ENCODE results near the gene SNN.

SNN gene

DNA sequence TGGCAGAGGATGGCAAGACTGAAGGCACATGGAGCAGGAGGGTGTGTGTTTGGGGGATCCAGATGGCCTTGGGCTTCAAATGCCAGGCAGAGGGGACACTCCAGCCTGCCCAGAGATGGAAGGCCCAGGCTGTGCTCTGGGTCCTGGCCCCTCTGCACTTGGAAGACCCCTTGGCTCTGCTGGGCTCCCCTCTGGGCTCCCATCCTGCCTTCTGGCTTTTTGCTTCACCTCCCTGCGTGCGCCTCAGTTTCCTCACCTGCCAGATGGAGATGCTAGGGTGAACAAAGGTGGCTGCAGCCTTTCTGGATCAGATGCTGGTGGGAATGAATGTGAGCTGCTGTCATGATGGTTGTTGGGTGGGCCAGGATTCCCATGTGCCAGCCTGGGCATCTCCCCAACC lies 3.0 kb downstream of the SNN start:
- Histone ChIP-seq H3K4me3 (ENCODE audit: low read length) (no peak overlapping the region), H3K9ac (ENCODE audit: low read depth, low read length) (no peak overlapping the region), H3K4me2 (ENCODE audit: low read length) (no peak overlapping the region), H3K27me3 (ENCODE audit: control insufficient read depth, insufficient read depth, low read length) (no peaks in the 10 kb centered on the region), H3K4me1 (ENCODE audit: control insufficient read depth, insufficient read depth, low read length) (peaks cover 41% of the 10 kb centered on the region), H3K9me3 (replicated peaks; ENCODE audit: low read length) (no peaks in the 10 kb centered on the region), H3K36me3 (ENCODE audit: insufficient read depth, low read length) (peaks cover 3% of the 10 kb centered on the region)

DNA sequence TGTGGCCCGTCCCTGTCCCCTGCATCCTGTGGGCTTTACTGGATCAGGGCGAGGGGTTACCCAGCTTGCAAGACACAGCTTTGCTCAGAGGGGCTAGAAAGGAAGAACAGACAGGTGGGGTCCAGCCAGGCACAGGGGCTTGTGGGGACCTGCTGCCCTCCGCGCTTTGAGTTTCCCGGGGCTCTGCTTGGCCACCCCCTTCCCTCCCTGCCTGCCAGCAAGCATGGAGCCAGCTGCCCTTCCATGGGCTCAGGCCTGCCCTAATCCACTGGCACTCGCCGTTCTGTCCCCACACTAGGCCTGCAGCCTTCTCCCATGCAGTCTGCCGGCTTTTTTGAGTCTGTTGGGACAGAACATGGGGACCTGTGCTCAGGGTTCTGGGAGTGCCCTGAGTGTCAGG lies 3.4 kb downstream of the SNN start:
- no peaks in the 10 kb centered on the region for H3K27me3 ChIP-seq (ENCODE audit: control insufficient read depth, insufficient read depth, low read length)
- peaks cover 41% of the 10 kb centered on the region for H3K4me1 ChIP-seq (ENCODE audit: control insufficient read depth, insufficient read depth, low read length)
- no peak overlapping the region for H3K9ac ChIP-seq (ENCODE audit: low read depth, low read length)
- H3K4me2 ChIP-seq (ENCODE audit: low read length): no peak overlapping the region
- no peaks in the 10 kb centered on the region for H3K9me3 ChIP-seq (replicated peaks; ENCODE audit: low read length)
- H3K4me3 ChIP-seq (ENCODE audit: low read length): no peak overlapping the region
- H3K36me3 ChIP-seq (ENCODE audit: insufficient read depth, low read length): peaks cover 7% of the 10 kb centered on the region

DNA sequence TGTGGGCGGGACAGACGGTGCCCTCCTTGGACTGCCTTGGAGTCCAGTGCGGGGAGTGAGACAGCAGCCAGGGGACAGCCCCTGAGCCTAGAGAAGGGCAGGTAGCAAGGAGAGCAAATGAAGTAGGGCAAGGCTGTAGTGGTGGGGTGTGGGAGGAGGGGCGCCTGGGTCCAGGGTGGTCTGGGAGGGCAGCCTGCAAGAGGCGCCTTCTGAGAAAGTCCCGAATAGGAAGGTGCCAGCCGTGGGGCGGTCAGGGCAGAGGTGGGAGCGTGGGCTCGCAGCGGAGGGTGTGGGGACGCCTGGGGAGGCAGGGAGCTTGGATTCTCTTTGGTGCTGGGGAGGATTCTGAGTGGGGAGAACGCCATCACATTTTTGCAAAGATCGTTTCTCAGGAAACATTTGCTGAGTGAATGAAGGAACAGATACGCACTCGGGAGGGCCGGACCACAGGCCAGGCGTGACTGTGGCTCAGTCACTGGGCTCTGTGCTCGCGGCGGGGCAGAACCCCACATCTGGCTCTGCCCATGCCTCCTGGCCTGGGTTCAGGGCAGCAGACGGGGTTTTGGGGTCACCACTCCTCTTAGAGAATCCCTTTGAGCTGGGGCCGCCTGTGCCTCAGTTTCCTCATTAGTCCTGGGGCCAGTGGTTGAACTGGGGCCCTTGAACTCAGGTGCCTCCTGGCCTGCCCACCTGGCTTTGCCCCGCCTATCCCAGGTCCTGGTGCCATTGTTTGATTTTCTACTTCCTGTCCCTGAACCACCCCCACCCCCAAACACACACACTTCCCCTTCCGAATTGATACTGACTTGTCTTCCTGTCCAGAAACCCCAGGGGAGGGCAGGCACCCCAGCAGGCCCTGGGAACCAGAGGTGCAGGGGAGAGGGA lies 4.2 kb downstream of the SNN start:
- peaks cover 15% of the 10 kb centered on the region for H3K36me3 ChIP-seq (ENCODE audit: insufficient read depth, low read length)
- no peaks in the 10 kb centered on the region for H3K27me3 ChIP-seq (ENCODE audit: control insufficient read depth, insufficient read depth, low read length)
- no peak overlapping the region for H3K4me2 ChIP-seq (ENCODE audit: low read length)
- H3K9ac ChIP-seq (ENCODE audit: low read depth, low read length): no peak overlapping the region
- peaks cover 45% of the 10 kb centered on the region for H3K4me1 ChIP-seq (ENCODE audit: control insufficient read depth, insufficient read depth, low read length)
- H3K9me3 ChIP-seq (replicated peaks; ENCODE audit: low read length): no peaks in the 10 kb centered on the region
- H3K4me3 ChIP-seq (ENCODE audit: low read length): no peak overlapping the region

DNA sequence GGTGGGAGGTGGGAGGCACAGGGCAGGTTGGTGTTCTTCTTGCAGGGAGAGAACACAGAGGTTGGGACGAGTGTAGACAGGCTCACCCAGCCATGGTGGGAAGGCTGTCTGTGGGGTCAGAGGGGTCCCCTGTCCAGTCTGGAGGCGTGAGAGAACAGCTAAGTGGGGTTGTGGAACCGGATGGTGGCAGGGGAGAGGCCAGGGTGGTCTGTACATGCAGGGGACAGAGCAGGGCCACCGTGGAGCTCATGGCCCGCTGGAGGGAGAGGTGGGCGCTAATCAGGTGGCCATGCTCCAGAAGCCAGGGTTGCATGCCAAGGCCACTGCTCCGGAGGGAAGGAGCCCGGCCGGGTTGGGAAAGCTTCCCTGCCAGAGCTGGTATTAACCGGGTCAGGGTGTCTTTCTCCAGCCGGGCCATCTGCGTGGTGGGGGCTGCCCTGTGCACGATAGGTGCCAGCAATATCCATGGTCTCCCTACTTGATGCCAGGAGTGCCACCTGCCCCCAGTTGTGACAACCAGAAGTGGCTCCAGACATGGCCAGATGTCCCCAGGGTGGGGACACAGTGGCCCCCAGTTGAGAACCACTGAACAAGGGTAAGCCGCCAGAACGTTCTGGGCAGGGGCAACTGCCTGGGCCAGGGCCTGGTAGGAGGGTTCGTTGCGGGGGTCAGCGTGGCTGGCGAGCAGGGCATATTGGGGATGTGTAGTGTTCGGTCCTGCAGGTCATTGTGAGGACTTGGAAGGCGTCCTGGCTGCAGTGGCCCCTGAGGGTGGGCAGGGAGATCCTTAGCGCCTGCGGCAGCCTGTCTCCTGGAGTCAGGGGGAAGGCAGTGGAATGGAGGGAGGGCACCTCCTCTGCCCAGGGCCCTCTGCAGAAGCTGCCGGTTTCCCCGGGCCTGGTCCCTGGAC lies 5.1 kb downstream of the SNN start:
- peaks cover 49% of the 10 kb centered on the region for H3K4me1 ChIP-seq (ENCODE audit: control insufficient read depth, insufficient read depth, low read length)
- peaks cover 23% of the 10 kb centered on the region for H3K36me3 ChIP-seq (ENCODE audit: insufficient read depth, low read length)
- no peak overlapping the region for H3K9ac ChIP-seq (ENCODE audit: low read depth, low read length)
- no peaks in the 10 kb centered on the region for H3K9me3 ChIP-seq (replicated peaks; ENCODE audit: low read length)
- H3K4me2 ChIP-seq (ENCODE audit: low read length): no peak overlapping the region
- no peak overlapping the region for H3K4me3 ChIP-seq (ENCODE audit: low read length)
- no peaks in the 10 kb centered on the region for H3K27me3 ChIP-seq (ENCODE audit: control insufficient read depth, insufficient read depth, low read length)

DNA sequence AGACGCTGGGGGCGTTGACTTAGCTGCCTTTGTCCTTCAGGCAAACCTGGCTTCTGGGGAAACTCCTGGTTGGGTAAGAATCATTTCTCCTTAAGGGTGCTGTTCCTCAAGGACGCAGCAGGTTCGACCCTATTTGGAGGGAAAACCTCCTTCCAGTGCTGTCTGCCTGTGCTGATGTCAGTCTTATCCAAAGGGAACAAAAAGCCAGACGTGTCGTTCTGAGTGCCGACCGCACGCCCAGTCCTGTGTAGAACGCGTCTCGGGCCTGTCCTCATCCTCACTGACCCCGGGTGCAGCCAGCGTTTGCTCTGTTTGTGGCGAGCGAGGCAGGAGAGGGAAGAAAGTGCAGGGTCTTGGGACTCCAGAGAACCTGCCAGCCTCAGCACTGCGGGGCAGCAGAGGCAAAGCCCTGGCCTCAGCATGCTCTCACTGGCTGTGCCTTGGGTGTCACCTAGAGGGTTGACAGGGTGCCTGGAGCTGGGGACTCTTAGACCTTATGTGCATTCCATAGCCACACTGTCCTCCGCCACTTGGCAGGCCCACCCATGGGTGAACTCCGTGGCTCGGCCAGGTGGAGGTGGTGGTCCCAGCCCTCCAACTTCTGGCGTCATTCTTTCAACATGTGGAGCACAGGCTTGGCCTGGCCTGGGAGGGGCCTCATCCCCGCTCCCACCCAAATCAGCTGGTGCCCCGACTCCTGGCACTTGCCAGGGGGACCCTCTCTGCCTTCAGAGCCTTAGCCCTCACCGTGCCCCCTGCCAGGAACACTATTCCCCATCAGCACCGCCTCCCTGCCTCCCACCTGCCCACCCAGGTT lies 6.0 kb downstream of the SNN start:
- Histone ChIP-seq H3K9ac (ENCODE audit: low read depth, low read length) (no peak overlapping the region), H3K4me1 (ENCODE audit: control insufficient read depth, insufficient read depth, low read length) (peaks cover 46% of the 10 kb centered on the region)

DNA sequence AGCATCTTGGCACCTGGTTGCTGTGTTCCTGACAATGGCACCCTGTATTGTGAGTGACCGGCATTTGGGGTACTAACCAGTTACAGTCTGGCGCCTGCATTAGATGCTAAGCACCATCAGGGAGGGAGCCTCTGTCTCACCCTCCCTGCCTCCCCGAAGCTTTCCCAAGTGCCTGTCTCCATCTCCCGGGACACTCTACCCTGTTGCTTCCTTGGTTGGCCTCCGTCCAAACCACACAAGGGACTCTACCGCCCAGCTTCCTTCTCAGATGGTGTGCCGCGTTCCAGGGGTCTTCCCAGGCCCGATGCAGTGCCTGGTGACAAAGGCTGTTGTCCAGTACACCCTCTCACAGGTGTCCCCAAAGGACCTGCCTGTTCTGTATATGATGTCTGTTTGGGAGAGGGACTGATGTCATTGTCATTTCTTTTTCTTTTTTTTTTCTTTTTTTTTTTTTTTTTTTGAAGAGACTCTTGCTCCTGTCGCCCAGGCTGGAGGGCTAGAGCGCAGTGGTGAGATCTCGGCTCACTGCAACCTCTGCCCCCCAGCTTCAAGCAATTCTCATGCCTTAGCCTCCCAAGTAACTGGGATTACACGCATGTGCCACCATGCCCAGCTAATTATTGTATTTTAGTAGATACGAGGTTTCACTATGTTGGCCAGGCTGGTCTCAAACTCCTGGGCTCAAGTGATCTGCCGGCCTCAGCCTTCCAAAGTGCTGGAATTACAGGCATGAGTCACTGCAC lies 6.7 kb downstream of the SNN start:
- Histone ChIP-seq H3K36me3 (ENCODE audit: insufficient read depth, low read length) (peaks cover 40% of the 10 kb centered on the region), H3K9ac (ENCODE audit: low read depth, low read length) (no peak overlapping the region), H3K9me3 (replicated peaks; ENCODE audit: low read length) (no peaks in the 10 kb centered on the region), H3K4me3 (ENCODE audit: low read length) (no peak overlapping the region), H3K4me1 (ENCODE audit: control insufficient read depth, insufficient read depth, low read length) (peaks cover 38% of the 10 kb centered on the region), H3K4me2 (ENCODE audit: low read length) (peak overlapping the region; percentile 45), H3K27me3 (ENCODE audit: control insufficient read depth, insufficient read depth, low read length) (no peaks in the 10 kb centered on the region)

More for the DNA sequence above, 6.0 kb downstream of the SNN start:
- Histone ChIP-seq H3K4me3 (ENCODE audit: low read length) (no peak overlapping the region), H3K9me3 (replicated peaks; ENCODE audit: low read length) (no peaks in the 10 kb centered on the region), H3K27me3 (ENCODE audit: control insufficient read depth, insufficient read depth, low read length) (no peaks in the 10 kb centered on the region), H3K36me3 (ENCODE audit: insufficient read depth, low read length) (peaks cover 32% of the 10 kb centered on the region), H3K4me2 (ENCODE audit: low read length) (no peak overlapping the region)

DNA sequence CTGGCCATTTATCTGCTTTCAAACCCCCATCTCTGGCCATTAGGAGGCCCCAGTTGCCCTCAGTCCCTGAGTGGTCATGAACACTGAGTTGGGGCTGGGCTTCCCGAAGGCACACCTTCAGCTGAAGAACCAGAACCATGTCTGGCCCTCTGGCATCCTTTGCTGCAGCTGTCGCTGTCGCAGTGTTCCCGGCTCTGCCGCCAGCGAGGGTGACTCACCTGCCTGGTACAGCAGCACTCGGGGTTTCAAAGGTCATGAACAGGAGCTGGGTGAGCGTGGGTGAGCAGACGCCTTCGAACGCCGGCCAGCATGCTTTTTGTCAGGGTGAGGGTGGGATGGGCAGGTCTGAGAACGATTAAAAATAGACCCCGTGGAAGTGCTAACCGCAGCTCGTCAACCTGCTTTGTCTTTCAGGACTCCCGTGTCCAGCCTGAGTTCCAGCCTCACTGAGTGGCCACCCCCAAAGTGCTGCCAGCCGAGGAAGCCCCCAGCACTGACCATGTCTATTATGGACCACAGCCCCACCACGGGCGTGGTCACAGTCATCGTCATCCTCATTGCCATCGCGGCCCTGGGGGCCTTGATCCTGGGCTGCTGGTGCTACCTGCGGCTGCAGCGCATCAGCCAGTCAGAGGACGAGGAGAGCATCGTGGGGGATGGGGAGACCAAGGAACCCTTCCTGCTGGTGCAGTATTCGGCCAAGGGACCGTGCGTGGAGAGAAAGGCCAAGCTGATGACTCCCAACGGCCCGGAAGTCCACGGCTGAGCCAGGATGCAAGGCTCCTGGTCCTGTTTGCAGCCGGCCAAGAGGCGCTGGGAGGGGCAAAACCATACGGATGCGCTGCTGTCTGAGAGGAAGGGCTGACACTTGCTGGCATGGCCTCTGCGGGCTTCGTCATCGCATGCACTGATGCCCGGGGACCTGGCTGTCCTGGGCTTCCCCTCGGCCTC lies 7.6 kb downstream of the SNN start:
- no peaks in the 10 kb centered on the region for H3K27me3 ChIP-seq (ENCODE audit: control insufficient read depth, insufficient read depth, low read length)
- H3K36me3 ChIP-seq (ENCODE audit: insufficient read depth, low read length): peaks cover 45% of the 10 kb centered on the region
- peak overlapping the region; percentile 45 for H3K4me2 ChIP-seq (ENCODE audit: low read length)
- no peaks in the 10 kb centered on the region for H3K9me3 ChIP-seq (replicated peaks; ENCODE audit: low read length)
- H3K4me3 ChIP-seq (ENCODE audit: low read length): no peak overlapping the region
- H3K9ac ChIP-seq (ENCODE audit: low read depth, low read length): no peak overlapping the region
- H3K4me1 ChIP-seq (ENCODE audit: control insufficient read depth, insufficient read depth, low read length): peaks cover 34% of the 10 kb centered on the region

DNA sequence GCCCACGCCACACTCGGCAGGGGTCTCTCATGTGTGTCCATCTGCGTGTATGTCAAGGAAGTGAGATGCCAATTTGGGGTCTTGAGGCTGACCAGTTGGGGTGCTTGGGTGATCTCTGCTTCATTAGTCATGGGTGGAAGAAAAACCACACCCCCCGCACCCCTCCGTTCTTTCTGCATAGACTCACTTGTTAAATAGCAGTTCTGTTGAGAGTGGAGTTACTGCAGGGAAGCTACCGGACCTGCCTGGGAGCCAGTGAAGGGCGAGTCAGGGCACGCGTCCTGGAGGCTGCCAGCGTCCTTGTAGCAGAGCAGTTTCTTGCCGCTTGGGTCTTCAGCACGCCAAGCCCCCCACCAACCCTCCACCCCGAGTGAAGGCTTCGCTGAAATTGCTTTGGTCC lies 8.5 kb downstream of the SNN start:
- no peak overlapping the region for H3K9ac ChIP-seq (ENCODE audit: low read depth, low read length)
- H3K4me1 ChIP-seq (ENCODE audit: control insufficient read depth, insufficient read depth, low read length): peaks cover 34% of the 10 kb centered on the region
- H3K36me3 ChIP-seq (ENCODE audit: insufficient read depth, low read length): peaks cover 49% of the 10 kb centered on the region
- H3K4me2 ChIP-seq (ENCODE audit: low read length): no peak overlapping the region
- no peaks in the 10 kb centered on the region for H3K27me3 ChIP-seq (ENCODE audit: control insufficient read depth, insufficient read depth, low read length)
- no peak overlapping the region for H3K4me3 ChIP-seq (ENCODE audit: low read length)
- no peaks in the 10 kb centered on the region for H3K9me3 ChIP-seq (replicated peaks; ENCODE audit: low read length)

DNA sequence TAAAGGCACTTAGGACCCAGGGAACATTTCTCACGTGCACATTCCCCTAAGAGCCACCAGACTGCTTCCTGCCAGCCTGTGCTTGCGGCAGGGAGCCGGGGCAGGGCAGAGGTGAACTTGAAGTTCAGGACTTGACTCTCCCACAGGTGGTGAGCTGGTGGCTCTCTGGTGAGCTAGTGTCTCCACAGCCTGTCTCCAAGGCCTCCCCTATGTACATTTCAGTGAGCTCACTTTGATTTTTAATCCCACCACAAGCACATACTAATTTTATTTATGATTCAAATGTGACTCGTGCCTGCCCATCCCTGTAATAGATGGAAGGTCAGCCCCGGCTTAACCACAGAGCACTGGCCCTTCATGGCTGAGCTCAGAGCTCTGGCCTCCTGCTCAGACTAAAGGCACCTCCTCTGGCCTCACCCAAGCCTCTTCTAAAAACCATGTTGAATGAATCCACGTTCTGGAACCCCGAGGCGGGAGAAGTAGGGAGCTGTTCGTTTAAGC lies 9.2 kb downstream of the SNN start:
- Histone ChIP-seq H3K27me3 (ENCODE audit: control insufficient read depth, insufficient read depth, low read length) (no peaks in the 10 kb centered on the region), H3K4me2 (ENCODE audit: low read length) (no peak overlapping the region), H3K9me3 (replicated peaks; ENCODE audit: low read length) (no peaks in the 10 kb centered on the region), H3K4me3 (ENCODE audit: low read length) (no peak overlapping the region), H3K36me3 (ENCODE audit: insufficient read depth, low read length) (peaks cover 55% of the 10 kb centered on the region), H3K9ac (ENCODE audit: low read depth, low read length) (no peak overlapping the region), H3K4me1 (ENCODE audit: control insufficient read depth, insufficient read depth, low read length) (peaks cover 39% of the 10 kb centered on the region)
